Neuron (in vitro differentiated cells): ENCODE data around the gene PPP2R5A.

Experiments
- H2AFZ ChIP-seq: one replicate; pipeline ENCODE4 v1.6.1; 2013; ENCODE audit warnings: low read depth, mild to moderate bottlenecking, inconsistent platforms, low read length, moderate library complexity
- H3K27me3 ChIP-seq: one replicate; pipeline ENCODE4 v1.6.1; 2013; ENCODE audit warnings: low read length; ENCODE audit not compliant: insufficient read depth
- H3K36me3 ChIP-seq: one replicate; pipeline ENCODE4 v1.6.1; 2013; ENCODE audit warnings: low read length; ENCODE audit not compliant: insufficient read depth
- H3K4me1 ChIP-seq: one replicate; pipeline ENCODE4 v1.6.1; 2013; ENCODE audit warnings: low read length; ENCODE audit not compliant: insufficient read depth
- H3K4me3 ChIP-seq: 2 replicates; pipeline ENCODE4 v1.5.1; 2013; ENCODE audit warnings: mild to moderate bottlenecking, low read length, moderate library complexity
- H3K9me3 ChIP-seq: one replicate; pipeline ENCODE4 v1.6.1; 2013; ENCODE audit warnings: low read length

Gene PPP2R5A

GRCh38 chr1:212255705-212256307, 29.4 kb upstream of the PPP2R5A start:
- Histone ChIP-seq H3K36me3 (no peaks in the 10 kb centered on the region), H3K9me3 (no peaks in the 10 kb centered on the region), H3K27me3 (no peaks in the 10 kb centered on the region), H3K4me3 (no peak overlapping the region), H2AFZ (no peak overlapping the region), H3K4me1 (peaks cover 4% of the 10 kb centered on the region)

- Histone ChIP-seq H3K27me3 (no peaks in the 10 kb centered on the region), H3K4me1 (peaks cover 4% of the 10 kb centered on the region), H3K4me3 (no peak overlapping the region), H3K36me3 (no peaks in the 10 kb centered on the region), H3K9me3 (no peaks in the 10 kb centered on the region), H2AFZ (no peak overlapping the region)
These were observed 28.8 kb upstream of the PPP2R5A start for GRCh38 chr1:212256369-212256768.

GRCh38 chr1:212257157-212257556, 28.1 kb upstream of the PPP2R5A start:
- Histone ChIP-seq H2AFZ (no peak overlapping the region), H3K4me1 (peaks cover 4% of the 10 kb centered on the region), H3K9me3 (no peaks in the 10 kb centered on the region), H3K4me3 (no peak overlapping the region), H3K36me3 (no peaks in the 10 kb centered on the region), H3K27me3 (no peaks in the 10 kb centered on the region)

- Histone ChIP-seq H3K27me3 (no peaks in the 10 kb centered on the region), H3K4me3 (no peak overlapping the region), H3K9me3 (no peaks in the 10 kb centered on the region), H3K36me3 (no peaks in the 10 kb centered on the region), H3K4me1 (peaks cover 4% of the 10 kb centered on the region), H2AFZ (no peak overlapping the region)
These were observed 25.3 kb upstream of the PPP2R5A start for GRCh38 chr1:212259693-212260480.

GRCh38 chr1:212260557-212261355, 24.5 kb upstream of the PPP2R5A start:
- Histone ChIP-seq H2AFZ (no peak overlapping the region), H3K36me3 (no peaks in the 10 kb centered on the region), H3K4me1 (peaks cover 4% of the 10 kb centered on the region), H3K27me3 (no peaks in the 10 kb centered on the region), H3K4me3 (no peak overlapping the region), H3K9me3 (no peaks in the 10 kb centered on the region)

GRCh38 chr1:212261361-212261929, 23.8 kb upstream of the PPP2R5A start:
- no peak overlapping the region for H3K4me3 ChIP-seq
- peaks cover under 1% of the 10 kb centered on the region for H3K4me1 ChIP-seq
- no peaks in the 10 kb centered on the region for H3K27me3 ChIP-seq
- no peaks in the 10 kb centered on the region for H3K9me3 ChIP-seq
- H2AFZ ChIP-seq = no peak overlapping the region
- H3K36me3 ChIP-seq = no peaks in the 10 kb centered on the region

GRCh38 chr1:212267017-212267416, 18.2 kb upstream of the PPP2R5A start:
- Histone ChIP-seq H3K36me3 (no peaks in the 10 kb centered on the region), H3K4me1 (peaks cover 4% of the 10 kb centered on the region), H2AFZ (no peak overlapping the region), H3K27me3 (no peaks in the 10 kb centered on the region), H3K9me3 (no peaks in the 10 kb centered on the region), H3K4me3 (no peak overlapping the region)

GRCh38 chr1:212267460-212267859, 17.8 kb upstream of the PPP2R5A start:
- Histone ChIP-seq H3K27me3 (no peaks in the 10 kb centered on the region), H2AFZ (no peak overlapping the region), H3K9me3 (no peaks in the 10 kb centered on the region), H3K4me3 (no peak overlapping the region), H3K36me3 (no peaks in the 10 kb centered on the region), H3K4me1 (peaks cover 8% of the 10 kb centered on the region)

GRCh38 chr1:212269306-212269705, 15.9 kb upstream of the PPP2R5A start:
- Histone ChIP-seq H3K4me1 (peaks cover 12% of the 10 kb centered on the region), H3K36me3 (no peaks in the 10 kb centered on the region), H2AFZ (no peak overlapping the region)

GRCh38 chr1:212270564-212270963, 14.6 kb upstream of the PPP2R5A start:
- Histone ChIP-seq H2AFZ (no peak overlapping the region), H3K36me3 (no peaks in the 10 kb centered on the region), H3K27me3 (no peaks in the 10 kb centered on the region), H3K4me3 (no peak overlapping the region), H3K4me1 (peaks cover 12% of the 10 kb centered on the region), H3K9me3 (no peaks in the 10 kb centered on the region)

More at GRCh38 chr1:212269306-212269705, 15.9 kb upstream of the PPP2R5A start:
- Histone ChIP-seq H3K27me3 (no peaks in the 10 kb centered on the region), H3K9me3 (no peaks in the 10 kb centered on the region), H3K4me3 (no peak overlapping the region)

GRCh38 chr1:212271234-212271633, 14.0 kb upstream of the PPP2R5A start:
- H3K4me3 ChIP-seq = no peak overlapping the region
- H2AFZ ChIP-seq = no peak overlapping the region
- H3K27me3 ChIP-seq = no peaks in the 10 kb centered on the region
- no peaks in the 10 kb centered on the region for H3K9me3 ChIP-seq
- peaks cover 12% of the 10 kb centered on the region for H3K4me1 ChIP-seq
- no peaks in the 10 kb centered on the region for H3K36me3 ChIP-seq

GRCh38 chr1:212271823-212272485, 13.3 kb upstream of the PPP2R5A start:
- H2AFZ ChIP-seq = peak overlapping the region; percentile 13
- no peaks in the 10 kb centered on the region for H3K36me3 ChIP-seq
- no peak overlapping the region for H3K4me3 ChIP-seq
- H3K9me3 ChIP-seq = no peaks in the 10 kb centered on the region
- H3K4me1 ChIP-seq = peaks cover 12% of the 10 kb centered on the region
- no peaks in the 10 kb centered on the region for H3K27me3 ChIP-seq
